Effector memory CD4-positive, alpha-beta T cell (primary cell): Measurements from ENCODE around the gene RTN3.

ENCODE experiments used
- DNase-seq, 3 donors: peaks; one replicate each; pipeline ENCODE4 v3.0.0-alpha.2; 2020
- H3K27ac ChIP-seq: 2 replicates; pipeline ENCODE4 v1.7.0; 2013; ENCODE audit warnings: mild to moderate bottlenecking, low read length, moderate library complexity; ENCODE audit not compliant: insufficient read depth, poor library complexity, severe bottlenecking
- H3K27me3 ChIP-seq: replicated peaks from 2 replicates; pipeline ENCODE4 v1.7.0; 2013; ENCODE audit warnings: mild to moderate bottlenecking, low read length; ENCODE audit not compliant: insufficient read depth, control insufficient read depth, poor library complexity, severe bottlenecking
- H3K36me3 ChIP-seq: 2 replicates; pipeline ENCODE4 v1.7.0; 2013; ENCODE audit warnings: mild to moderate bottlenecking, low read length, moderate library complexity; ENCODE audit not compliant: control insufficient read depth, insufficient read depth
- H3K4me1 ChIP-seq: 2 replicates; pipeline ENCODE4 v1.7.0; 2013; ENCODE audit warnings: low read length, mild to moderate bottlenecking; ENCODE audit not compliant: control insufficient read depth, insufficient read depth, poor library complexity, severe bottlenecking
- H3K4me3 ChIP-seq: 2 replicates; pipeline ENCODE4 v1.7.0; 2013; ENCODE audit warnings: low read length, low read depth, mild to moderate bottlenecking; ENCODE audit not compliant: insufficient read depth, poor library complexity, severe bottlenecking
- H3K9me3 ChIP-seq: 2 replicates; pipeline ENCODE4 v1.7.0; 2013; ENCODE audit warnings: mild to moderate bottlenecking, low read length, moderate library complexity; ENCODE audit not compliant: control insufficient read depth

RTN3 gene

DNA sequence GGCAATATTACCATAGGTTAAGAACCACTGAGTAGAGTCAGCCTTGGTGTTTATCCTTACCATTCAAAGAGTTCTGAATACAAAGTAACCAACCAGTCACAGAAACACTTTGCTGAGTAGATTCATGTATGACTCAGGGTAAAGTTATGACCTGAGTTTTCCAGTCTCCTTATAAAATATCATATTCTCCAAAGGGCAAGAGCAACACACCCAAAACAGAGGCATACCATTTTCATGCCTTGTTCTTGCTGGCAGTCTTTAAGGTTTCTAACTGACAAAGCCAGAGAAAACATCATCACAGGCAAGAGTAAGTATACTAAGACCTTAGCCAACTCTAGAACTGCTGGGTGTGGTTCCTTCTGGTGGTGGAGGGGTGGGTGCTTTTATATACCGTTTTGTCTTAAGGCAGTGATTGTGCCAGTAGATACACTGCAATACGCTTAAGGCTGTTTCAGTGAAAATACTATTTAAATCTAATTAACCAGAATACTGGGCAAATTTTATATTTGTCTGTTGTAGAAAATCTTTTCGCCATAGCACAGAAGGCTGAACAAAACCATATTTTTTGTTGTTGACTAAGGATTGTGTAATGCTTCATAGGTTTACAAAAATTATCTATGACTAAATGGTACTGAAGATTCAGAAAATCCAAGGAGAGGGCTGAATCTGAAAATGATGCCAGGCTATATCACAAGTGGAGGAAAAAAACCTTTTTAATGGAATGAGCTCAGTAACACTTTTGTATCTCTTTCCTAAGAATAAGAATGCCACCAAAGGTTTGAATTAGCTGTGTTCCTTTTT lies 13.1 kb upstream of the RTN3 start:
- no peak for DNase-seq

GRCh38 chr11:63670096-63670432 lies 11.2 kb upstream of the RTN3 start:
- Histone ChIP-seq H3K4me1 (peaks cover 6% of the 10 kb centered on the region), H3K27ac (no peak overlapping the region), H3K36me3 (peaks cover 5% of the 10 kb centered on the region)

More for the DNA sequence above, 13.1 kb upstream of the RTN3 start:
- H3K36me3 ChIP-seq = peaks cover 5% of the 10 kb centered on the region
- no peak overlapping the region for H3K27ac ChIP-seq
- H3K4me3 ChIP-seq = no peak overlapping the region
- peaks cover 6% of the 10 kb centered on the region for H3K4me1 ChIP-seq
- no peaks in the 10 kb centered on the region for H3K27me3 ChIP-seq
- no peaks in the 10 kb centered on the region for H3K9me3 ChIP-seq

DNA sequence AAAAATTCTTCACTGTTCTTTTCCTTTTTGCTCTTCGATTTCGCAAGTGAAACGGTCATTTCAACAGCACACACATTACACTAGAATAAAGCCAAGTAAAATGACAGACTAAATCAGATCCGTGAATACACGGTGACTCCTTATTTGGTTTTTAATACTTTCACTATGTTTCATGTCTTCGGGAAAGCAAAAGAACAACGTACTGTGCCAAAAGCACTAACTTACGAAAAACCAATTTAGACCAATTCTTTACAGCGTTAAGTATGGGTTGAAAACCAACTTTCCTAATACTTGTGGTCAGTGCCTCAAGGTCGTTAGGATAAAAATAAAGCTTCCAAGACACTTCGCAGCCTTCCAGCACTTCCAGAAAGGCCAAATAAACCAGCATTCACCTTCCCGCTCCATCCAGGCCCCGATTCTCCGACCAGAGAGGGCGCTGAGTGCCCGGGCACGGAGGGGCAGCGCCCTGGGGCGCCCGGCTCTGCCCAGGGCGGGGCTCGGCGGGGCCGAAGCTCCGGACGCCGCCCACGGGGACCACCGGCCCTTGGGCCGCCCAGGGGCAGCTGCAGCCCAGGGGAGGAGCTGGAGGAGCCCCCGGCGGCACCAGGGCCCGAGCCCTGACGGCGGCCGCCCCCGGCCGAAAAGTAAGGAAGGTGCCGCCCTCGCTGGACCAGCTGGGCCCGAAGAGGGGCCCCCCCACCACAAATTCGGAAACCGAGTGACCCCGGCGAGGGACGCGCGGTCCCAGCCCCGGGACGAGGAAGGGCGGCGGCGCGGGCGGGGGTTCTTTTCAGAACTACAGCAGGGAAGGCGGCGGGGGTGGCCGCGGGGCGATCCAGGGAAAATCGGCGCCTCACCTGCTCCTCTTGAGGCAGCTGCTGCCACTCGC lies 10.6 kb upstream of the RTN3 start:
- Histone ChIP-seq H3K4me1 (peaks cover 6% of the 10 kb centered on the region), H3K27ac (peak overlapping the region; percentile 75), H3K9me3 (no peaks in the 10 kb centered on the region), H3K4me3 (peak overlapping the region; percentile 88), H3K36me3 (peaks cover 5% of the 10 kb centered on the region), H3K27me3 (no peaks in the 10 kb centered on the region)
- DNase-seq = peak in 1 of 3 donors; percentile 9

More at GRCh38 chr11:63670096-63670432, 11.2 kb upstream of the RTN3 start:
- DNase-seq = no peak
- H3K27me3 ChIP-seq = no peaks in the 10 kb centered on the region
- peak overlapping the region; percentile 88 for H3K4me3 ChIP-seq
- no peaks in the 10 kb centered on the region for H3K9me3 ChIP-seq

- H3K36me3 ChIP-seq = peaks cover 5% of the 10 kb centered on the region
- peak; percentile 85 to 92 (median 91) for DNase-seq
- H3K9me3 ChIP-seq = no peaks in the 10 kb centered on the region
- H3K4me3 ChIP-seq = peak within 1 kb of the TSS; percentile 88
- peaks cover 6% of the 10 kb centered on the region for H3K4me1 ChIP-seq
- H3K27ac ChIP-seq = peak within 1 kb of the TSS; percentile 75
- no peaks in the 10 kb centered on the region for H3K27me3 ChIP-seq
Observed at GRCh38 chr11:63671322-63672155, 9.8 kb upstream of the RTN3 start, which contains the start of gene ATL3. Gene ATL3 (minus strand): TSS chr11:63671376. CDS start chr11:63671335, 41 bp downstream.

DNA sequence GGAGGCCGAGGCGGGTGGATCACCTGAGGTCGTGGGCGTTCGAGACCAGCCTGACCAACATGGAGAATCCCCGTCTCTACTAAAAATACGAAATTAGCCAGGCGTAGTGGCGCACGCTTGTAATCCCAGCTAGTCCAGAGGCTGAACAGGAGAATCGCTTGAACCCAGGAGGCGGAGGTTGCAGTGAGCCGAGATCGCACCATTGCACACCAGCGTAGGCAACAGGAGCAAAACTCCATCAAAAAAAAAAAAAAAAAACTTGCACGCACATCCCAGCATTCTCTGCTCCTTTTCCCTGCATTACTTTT lies 9.2 kb upstream of the RTN3 start:
- peaks cover 6% of the 10 kb centered on the region for H3K4me1 ChIP-seq
- peaks cover 3% of the 10 kb centered on the region for H3K36me3 ChIP-seq
- peak overlapping the region; percentile 88 for H3K4me3 ChIP-seq
- DNase-seq = no peak
- no peak overlapping the region for H3K27ac ChIP-seq
- no peaks in the 10 kb centered on the region for H3K27me3 ChIP-seq
- no peaks in the 10 kb centered on the region for H3K9me3 ChIP-seq

GRCh38 chr11:63672936-63673539 lies 8.3 kb upstream of the RTN3 start:
- Histone ChIP-seq H3K4me3 (no peak overlapping the region), H3K27me3 (no peaks in the 10 kb centered on the region), H3K27ac (no peak overlapping the region), H3K9me3 (no peaks in the 10 kb centered on the region), H3K36me3 (no peaks in the 10 kb centered on the region), H3K4me1 (peaks cover 6% of the 10 kb centered on the region)
- no peak for DNase-seq

DNA sequence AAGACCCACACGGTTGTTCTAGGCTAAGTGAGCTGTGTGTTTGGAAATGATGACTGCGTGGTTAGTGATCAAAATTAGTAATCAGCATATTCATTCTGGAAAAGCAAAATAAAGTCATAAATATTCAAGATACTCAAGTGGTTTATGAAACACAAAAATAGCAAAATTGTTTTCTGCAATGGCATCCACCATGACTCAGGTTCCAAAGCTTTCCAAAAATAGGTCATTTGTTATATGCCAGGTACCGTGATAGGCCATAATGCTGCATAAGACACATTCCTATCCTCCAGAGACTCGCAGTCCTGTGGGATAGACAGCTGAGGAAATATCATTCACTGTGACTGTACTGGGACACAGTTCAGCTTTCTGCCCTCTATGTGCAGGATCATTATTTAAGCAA lies 7.7 kb upstream of the RTN3 start:
- H3K4me1 ChIP-seq = peaks cover 6% of the 10 kb centered on the region
- H3K27ac ChIP-seq = no peak overlapping the region
- H3K4me3 ChIP-seq = no peak overlapping the region
- no peaks in the 10 kb centered on the region for H3K27me3 ChIP-seq
- H3K36me3 ChIP-seq = no peaks in the 10 kb centered on the region
- no peaks in the 10 kb centered on the region for H3K9me3 ChIP-seq
- no peak for DNase-seq

DNA sequence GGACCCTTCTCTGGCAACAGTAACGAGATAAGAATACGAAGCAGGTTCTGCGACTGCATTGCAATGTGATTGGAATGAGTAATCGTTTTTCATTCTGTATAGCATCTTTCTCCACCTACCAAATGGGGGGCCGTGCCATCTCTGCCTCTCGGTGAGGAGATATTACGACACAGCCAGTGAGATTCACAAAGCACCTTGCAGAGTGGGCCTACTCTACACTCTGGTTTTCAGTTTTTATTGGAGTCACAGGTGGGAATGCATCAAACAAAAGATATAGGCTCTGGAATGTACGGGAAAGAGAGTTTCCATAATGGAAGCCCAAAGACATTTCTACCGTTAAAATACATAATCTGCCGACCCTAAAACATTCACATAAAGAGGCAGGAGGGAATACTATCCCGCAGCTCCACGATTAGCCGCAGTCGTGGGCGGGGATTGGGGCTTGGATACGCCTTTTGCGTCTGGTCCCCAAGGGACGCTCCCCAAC lies 423 bp upstream of the RTN3 start:
- peak overlapping the region; percentile 44 for H3K27ac ChIP-seq
- no peaks in the 10 kb centered on the region for H3K9me3 ChIP-seq
- no peaks in the 10 kb centered on the region for H3K36me3 ChIP-seq
- H3K4me3 ChIP-seq = peak overlapping the region; percentile 92
- peaks cover 8% of the 10 kb centered on the region for H3K4me1 ChIP-seq
- no peak for DNase-seq
- no peaks in the 10 kb centered on the region for H3K27me3 ChIP-seq
